ENCODE results near the gene COPS2.
"Not testable (repeated sequence)": the region's sequence is repeated elsewhere in the genome, so short reads cannot be mapped to it uniquely, and the experiment has no call there.

The COPS2 gene

GRCh38 chr15:49103002-49103401, 52.4 kb downstream of the COPS2 start:
- DNase-seq (ENCODE audit: low read depth): no peak

- DNase-seq (ENCODE audit: low read depth): no peak
Measured at GRCh38 chr15:49101536-49101935, 53.9 kb downstream of the COPS2 start.

GRCh38 chr15:49096090-49096750, 59.2 kb downstream of the COPS2 start:
- DNase-seq (ENCODE audit: low read depth): no peak

GRCh38 chr15:49094923-49095322, 60.5 kb downstream of the COPS2 start:
- DNase-seq (ENCODE audit: low read depth): no peak

DNA sequence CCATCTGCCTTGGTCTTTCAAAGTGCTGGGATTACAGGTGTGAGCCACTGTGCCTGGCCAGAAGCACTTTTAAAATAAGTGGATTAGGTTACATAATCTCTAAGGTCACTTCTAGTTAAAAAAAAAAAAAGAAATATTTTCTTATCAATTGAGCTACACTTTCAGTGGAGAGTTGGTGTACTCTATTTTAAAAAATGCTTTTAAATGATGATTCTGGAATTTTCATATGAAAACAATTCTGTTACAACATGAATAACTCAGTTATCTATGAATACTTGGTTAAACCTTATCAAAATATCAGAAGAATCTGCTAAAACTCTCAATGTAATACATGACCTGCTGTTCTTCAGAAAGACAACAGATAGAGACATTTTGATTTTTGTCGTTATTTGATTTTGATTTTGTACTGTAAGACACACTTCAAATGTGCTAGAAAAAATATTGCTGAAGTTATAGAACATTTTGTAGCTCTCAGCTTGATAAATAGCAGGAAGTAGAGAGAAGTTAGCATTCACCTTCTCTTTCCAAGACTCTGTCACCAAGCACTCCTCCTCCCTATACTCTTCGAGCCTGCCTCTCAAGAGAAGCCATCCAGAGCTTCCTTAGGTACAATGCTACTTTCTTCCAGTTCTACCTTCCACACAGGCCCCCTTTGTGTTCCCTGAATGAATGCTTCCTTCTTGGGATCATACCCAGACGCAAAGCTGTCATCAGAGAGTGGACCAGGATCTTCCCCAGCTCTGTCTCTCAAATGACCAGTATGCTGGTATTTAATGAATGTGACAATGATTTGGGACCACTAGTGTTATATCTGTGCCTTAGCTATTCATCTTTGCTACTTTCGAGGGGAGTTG, 61.9 kb downstream of the COPS2 start:
- no peak for DNase-seq (ENCODE audit: low read depth)

GRCh38 chr15:49088996-49089395, 66.4 kb downstream of the COPS2 start:
- no peak for DNase-seq (ENCODE audit: low read depth)

- DNase-seq (ENCODE audit: low read depth): no peak
Measured at GRCh38 chr15:49085696-49086459, 69.5 kb downstream of the COPS2 start.

GRCh38 chr15:49084285-49084570, 71.2 kb downstream of the COPS2 start:
- no peak for DNase-seq (ENCODE audit: low read depth)

GRCh38 chr15:49083401-49084284, 71.8 kb downstream of the COPS2 start:
- DNase-seq (ENCODE audit: low read depth): no peak

- DNase-seq (ENCODE audit: low read depth): no peak
Measured at GRCh38 chr15:49082960-49083359, 72.4 kb downstream of the COPS2 start.

DNA sequence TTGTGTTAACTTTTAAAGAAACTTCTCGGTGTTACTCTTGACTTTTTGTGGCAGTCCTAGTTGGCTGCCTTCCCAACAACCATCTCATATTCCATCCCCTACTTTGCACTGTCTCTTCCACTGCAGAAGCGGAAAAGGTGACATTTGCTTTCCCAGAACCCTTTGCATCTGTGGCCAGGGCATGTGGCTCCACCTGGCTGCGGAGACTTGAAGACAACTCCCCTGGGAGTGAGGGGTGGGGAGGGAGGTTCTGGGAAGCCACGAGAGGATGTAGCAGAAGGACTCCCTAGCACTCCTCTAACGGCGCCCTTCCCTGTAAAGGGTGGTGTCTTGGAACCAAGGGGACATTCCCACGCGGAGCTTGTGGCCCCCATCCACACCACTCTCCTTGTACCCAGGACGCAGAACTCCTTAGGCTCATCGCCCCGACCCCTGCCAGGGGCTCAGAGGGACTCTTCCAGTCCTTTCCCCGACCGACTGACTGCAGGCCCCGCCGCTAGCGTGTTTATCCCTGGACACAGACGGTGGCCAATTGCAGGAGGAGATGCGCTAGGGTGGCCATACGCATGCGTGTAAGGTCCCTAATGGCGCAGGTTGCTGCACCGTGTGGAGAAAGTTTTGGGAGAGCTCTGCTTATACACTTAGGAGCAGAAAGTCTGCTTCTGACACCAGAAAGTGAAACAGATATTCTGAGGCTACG, 75.9 kb downstream of the COPS2 start:
- no peak for DNase-seq (ENCODE audit: low read depth)

DNA sequence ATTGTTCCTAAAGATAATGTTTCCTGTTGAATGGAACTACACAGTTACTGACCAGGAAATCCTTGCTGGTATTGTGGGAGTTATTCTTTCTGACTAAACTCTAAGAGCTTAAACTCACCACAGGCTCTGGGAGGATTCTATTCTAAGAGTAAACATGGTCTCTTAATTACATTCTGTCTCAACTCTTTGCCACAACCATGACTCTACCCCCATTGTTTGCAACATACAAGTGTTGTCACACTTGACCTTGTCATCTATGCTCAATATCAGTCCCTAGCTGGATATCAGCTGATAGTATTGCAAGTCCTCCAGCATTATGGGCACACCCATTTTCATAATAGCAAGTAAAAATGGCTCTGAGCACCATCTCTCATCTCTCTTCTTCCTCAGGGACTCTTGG, 79.5 kb downstream of the COPS2 start:
- DNase-seq (ENCODE audit: low read depth): no peak

GRCh38 chr15:49074589-49075287, 80.7 kb downstream of the COPS2 start:
- DNase-seq (ENCODE audit: low read depth): not testable (repeated sequence)

Data from T follicular helper cell (primary cell).